ENCODE results near the gene ZNF747.

Gene ZNF747

GRCh38 chr16:30530163-30531037, 4.3 kb downstream of the ZNF747 start:
- no peaks in the 10 kb centered on the region for H3K27me3 ChIP-seq (ENCODE audit: insufficient read depth, low read length)
- H3K4me3 ChIP-seq (ENCODE audit: low read depth, low read length): no peak overlapping the region
- no peaks in the 10 kb centered on the region for H3K36me3 ChIP-seq (ENCODE audit: insufficient read depth, low read length)
- peaks cover 11% of the 10 kb centered on the region for H3K4me1 ChIP-seq (ENCODE audit: control insufficient read depth, insufficient read depth, low read length, unreplicated experiment)
- H3K79me2 ChIP-seq (ENCODE audit: control insufficient read depth, insufficient read depth, low read length, unreplicated experiment): peaks cover 12% of the 10 kb centered on the region
- H3K27ac ChIP-seq (ENCODE audit: low read depth, low read length): no peak overlapping the region
- H2AFZ ChIP-seq (ENCODE audit: low read length, unreplicated experiment): no peak overlapping the region

GRCh38 chr16:30528799-30529457, 5.7 kb downstream of the ZNF747 start:
- Histone ChIP-seq H3K4me3 (ENCODE audit: low read depth, low read length) (no peak overlapping the region), H3K79me2 (ENCODE audit: control insufficient read depth, insufficient read depth, low read length, unreplicated experiment) (peaks cover 3% of the 10 kb centered on the region), H3K36me3 (ENCODE audit: insufficient read depth, low read length) (no peaks in the 10 kb centered on the region), H2AFZ (ENCODE audit: low read length, unreplicated experiment) (no peak overlapping the region), H3K27me3 (ENCODE audit: insufficient read depth, low read length) (no peaks in the 10 kb centered on the region), H3K4me1 (ENCODE audit: control insufficient read depth, insufficient read depth, low read length, unreplicated experiment) (peaks cover 11% of the 10 kb centered on the region), H3K27ac (ENCODE audit: low read depth, low read length) (no peak overlapping the region)

- Histone ChIP-seq H3K4me3 (ENCODE audit: low read depth, low read length) (peak overlapping the region; percentile 97), H3K79me2 (ENCODE audit: control insufficient read depth, insufficient read depth, low read length, unreplicated experiment) (no peaks in the 10 kb centered on the region), H3K36me3 (ENCODE audit: insufficient read depth, low read length) (no peaks in the 10 kb centered on the region), H3K27ac (ENCODE audit: low read depth, low read length) (peak overlapping the region; percentile 21; the same call in 1 of the 2 replicates), H3K27me3 (ENCODE audit: insufficient read depth, low read length) (no peaks in the 10 kb centered on the region), H2AFZ (ENCODE audit: low read length, unreplicated experiment) (peak overlapping the region; percentile 23), H3K4me1 (ENCODE audit: control insufficient read depth, insufficient read depth, low read length, unreplicated experiment) (peaks cover 6% of the 10 kb centered on the region)
These were observed 7.0 kb downstream of the ZNF747 start for GRCh38 chr16:30527635-30528178.

DNA sequence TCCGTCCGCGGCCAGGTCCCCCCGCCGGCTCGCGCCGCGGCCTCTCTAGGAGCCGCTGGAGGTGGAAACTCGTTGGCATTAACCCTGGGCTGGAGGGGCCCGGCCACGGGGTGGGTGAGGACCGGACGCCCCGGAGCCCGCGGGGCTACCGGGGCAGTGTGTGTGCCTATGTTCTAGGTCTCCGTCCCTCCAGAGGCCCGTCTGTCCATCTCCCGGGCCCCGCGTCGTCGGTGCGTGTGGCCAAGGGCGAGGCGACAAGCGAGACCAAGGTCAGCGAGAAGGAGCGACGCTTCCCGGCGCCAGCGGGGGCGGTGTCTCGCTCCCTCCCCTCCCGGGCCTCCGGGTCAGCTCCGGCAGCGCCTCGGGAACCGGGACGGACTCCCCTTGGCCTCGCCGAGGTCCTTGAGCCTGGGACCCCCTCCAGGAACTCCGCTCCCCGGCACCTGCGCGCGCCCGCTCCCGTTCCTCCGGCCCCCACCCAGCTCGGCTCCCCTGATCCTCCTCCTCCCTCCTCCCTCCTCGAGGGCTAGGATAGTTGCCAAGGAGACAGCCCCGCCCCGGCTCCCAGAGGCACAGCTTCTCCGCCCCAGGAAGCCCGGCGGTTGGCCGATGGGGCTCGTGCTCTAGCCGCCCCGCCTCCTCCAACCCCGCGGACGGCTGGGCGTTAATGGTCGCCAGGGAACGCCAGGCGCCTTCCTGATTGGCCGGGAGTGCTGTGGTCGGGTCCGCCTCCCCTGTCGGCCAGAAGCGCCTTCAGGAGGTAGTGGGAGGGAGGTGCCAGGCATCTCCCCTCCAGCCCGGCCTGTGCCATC, 7.6 kb downstream of the ZNF747 start:
- no peaks in the 10 kb centered on the region for H3K36me3 ChIP-seq (ENCODE audit: insufficient read depth, low read length)
- peak overlapping the region; percentile 97 for H3K4me3 ChIP-seq (ENCODE audit: low read depth, low read length)
- no peaks in the 10 kb centered on the region for H3K27me3 ChIP-seq (ENCODE audit: insufficient read depth, low read length)
- peak overlapping the region; percentile 91 for H2AFZ ChIP-seq (ENCODE audit: low read length, unreplicated experiment)
- peaks cover 6% of the 10 kb centered on the region for H3K4me1 ChIP-seq (ENCODE audit: control insufficient read depth, insufficient read depth, low read length, unreplicated experiment)
- no peaks in the 10 kb centered on the region for H3K79me2 ChIP-seq (ENCODE audit: control insufficient read depth, insufficient read depth, low read length, unreplicated experiment)
- peak overlapping the region; percentile 90 for H3K27ac ChIP-seq (ENCODE audit: low read depth, low read length)

GRCh38 chr16:30526137-30526822, 8.4 kb downstream of the ZNF747 start, which contains the start of gene ZNF768:
TSS of gene ZNF768 (minus strand) at chr16:30526566. CDS start at chr16:30526413, 153 bp downstream.
- Histone ChIP-seq H2AFZ (ENCODE audit: low read length, unreplicated experiment) (peak within 1 kb of the TSS; percentile 91), H3K4me3 (ENCODE audit: low read depth, low read length) (peak within 1 kb of the TSS; percentile 97), H3K36me3 (ENCODE audit: insufficient read depth, low read length) (no peaks in the 10 kb centered on the region), H3K27ac (ENCODE audit: low read depth, low read length) (peak within 1 kb of the TSS; percentile 90), H3K4me1 (ENCODE audit: control insufficient read depth, insufficient read depth, low read length, unreplicated experiment) (peaks cover 6% of the 10 kb centered on the region), H3K79me2 (ENCODE audit: control insufficient read depth, insufficient read depth, low read length, unreplicated experiment) (no peaks in the 10 kb centered on the region), H3K27me3 (ENCODE audit: insufficient read depth, low read length) (no peaks in the 10 kb centered on the region)

- H3K27me3 ChIP-seq (ENCODE audit: insufficient read depth, low read length): no peaks in the 10 kb centered on the region
- no peaks in the 10 kb centered on the region for H3K79me2 ChIP-seq (ENCODE audit: control insufficient read depth, insufficient read depth, low read length, unreplicated experiment)
- H3K4me1 ChIP-seq (ENCODE audit: control insufficient read depth, insufficient read depth, low read length, unreplicated experiment): peaks cover 6% of the 10 kb centered on the region
- peak overlapping the region; percentile 97 for H3K4me3 ChIP-seq (ENCODE audit: low read depth, low read length)
- H3K36me3 ChIP-seq (ENCODE audit: insufficient read depth, low read length): no peaks in the 10 kb centered on the region
- no peak overlapping the region for H2AFZ ChIP-seq (ENCODE audit: low read length, unreplicated experiment)
- no peak overlapping the region for H3K27ac ChIP-seq (ENCODE audit: low read depth, low read length)
These were observed 8.9 kb downstream of the ZNF747 start for GRCh38 chr16:30525844-30526136.

- no peak overlapping the region for H2AFZ ChIP-seq (ENCODE audit: low read length, unreplicated experiment)
- no peak overlapping the region for H3K27ac ChIP-seq (ENCODE audit: low read depth, low read length)
- H3K27me3 ChIP-seq (ENCODE audit: insufficient read depth, low read length): no peaks in the 10 kb centered on the region
- H3K4me1 ChIP-seq (ENCODE audit: control insufficient read depth, insufficient read depth, low read length, unreplicated experiment): peaks cover 6% of the 10 kb centered on the region
- no peaks in the 10 kb centered on the region for H3K79me2 ChIP-seq (ENCODE audit: control insufficient read depth, insufficient read depth, low read length, unreplicated experiment)
- no peak overlapping the region; the same call in 1 of the 2 replicates for H3K4me3 ChIP-seq (ENCODE audit: low read depth, low read length)
- no peaks in the 10 kb centered on the region for H3K36me3 ChIP-seq (ENCODE audit: insufficient read depth, low read length)
These were observed 9.8 kb downstream of the ZNF747 start for GRCh38 chr16:30524575-30525568.

GRCh38 chr16:30523768-30524574, 10.7 kb downstream of the ZNF747 start:
- Histone ChIP-seq H2AFZ (ENCODE audit: low read length, unreplicated experiment) (no peak overlapping the region), H3K79me2 (ENCODE audit: control insufficient read depth, insufficient read depth, low read length, unreplicated experiment) (no peaks in the 10 kb centered on the region), H3K4me1 (ENCODE audit: control insufficient read depth, insufficient read depth, low read length, unreplicated experiment) (peaks cover 6% of the 10 kb centered on the region), H3K4me3 (ENCODE audit: low read depth, low read length) (no peak overlapping the region), H3K36me3 (ENCODE audit: insufficient read depth, low read length) (no peaks in the 10 kb centered on the region), H3K27me3 (ENCODE audit: insufficient read depth, low read length) (no peaks in the 10 kb centered on the region), H3K27ac (ENCODE audit: low read depth, low read length) (no peak overlapping the region)
